Vagina (tissue), 2 donors: ENCODE results near the gene HMSD. TPM values are rescaled to one million over a fixed set of nuclear protein-coding genes. Genes with fewer than 3 reads are reported as not detected.

Source experiments
- DNase-seq, 2 donors: peaks; one replicate each; pipeline ENCODE4 v3.0.0-alpha.2; 2017; ENCODE audit errors: extremely low spot score in 2 of 2
- H3K27ac ChIP-seq: fragments of 200-600 bp; sonication (generic); one replicate; pipeline ENCODE4 v1.5.1; 2019
- H3K27me3 ChIP-seq: fragments of 200-600 bp; sonication (generic); one replicate; pipeline ENCODE4 v1.5.1; 2019
- H3K36me3 ChIP-seq, 2 donors: fragments of 200-600 bp; sonication (generic); one replicate each; pipeline ENCODE4 v1.5.1; 2017 to 2019
- H3K4me1 ChIP-seq: fragments of 200-600 bp; sonication (generic); one replicate; pipeline ENCODE4 v1.5.1; 2019
- H3K4me3 ChIP-seq, 2 donors: fragments of 200-600 bp; sonication (generic); 1 replicate in 1 of 2; 2 replicates in 1 of 2; pipeline ENCODE4 v1.5.1; 2016 to 2019
- H3K9me3 ChIP-seq: fragments of 200-600 bp; sonication (generic); one replicate; pipeline ENCODE4 v1.5.1; 2019
- CTCF ChIP-seq, 3 experiments: fragments of 450-650 bp in 2 of 3; fragments of 200-600 bp in 1 of 3; sonication (generic) in 1 of 3; IDR thresholded peaks; one replicate each; pipeline ENCODE4 v1.5.1; 2017 to 2019; ENCODE audit warnings: antibody characterized with exemption in 3 of 3, mild to moderate bottlenecking in 2 of 3, moderate library complexity in 2 of 3
- POLR2A ChIP-seq, 2 donors: fragments of 450-650 bp; IDR thresholded peaks; one replicate each; pipeline ENCODE4 v1.6.1; 2017; ENCODE audit warnings: antibody characterized with exemption in 2 of 2, mild to moderate bottlenecking in 2 of 2, moderate library complexity in 2 of 2
- POLR2AphosphoS5 ChIP-seq, 2 donors: sonication (generic); formaldehyde crosslinking; IDR thresholded peaks; one replicate each; pipeline ENCODE4 v1.9.0; 2017; ENCODE audit warnings: antibody characterized with exemption in 2 of 2, mild to moderate bottlenecking in 2 of 2, low read depth in 1 of 2; ENCODE audit not compliant: insufficient read depth in 1 of 2
- intact Hi-C: fragments of 100-400 bp; cut with DNase I; formaldehyde crosslinking; loops from one replicate; pipeline ENCODE4 v1.15.1; 2023
- total RNA-seq: library from RNA; depleted of rRNA; stranded (reverse); fragments of >200 nt; gene quantifications from one replicate; pipeline ENCODE4 v1.2.3, GENCODE V29; 2016

Gene HMSD
- total RNA-seq, 1 donor from 2014 or later: not detected

GRCh38 chr18:63956755-63957154 lies 7.7 kb downstream of the HMSD start:
- intact Hi-C loops: no loop called here

GRCh38 chr18:63960891-63961290 lies 11.8 kb downstream of the HMSD start:
- no peaks in the 10 kb centered on the region for H3K9me3 ChIP-seq
- no peak for TF ChIP-seq POLR2A (IDR thresholded peaks at IDR 0.05)
- no peak for TF ChIP-seq POLR2AphosphoS5 (IDR thresholded peaks at IDR 0.05; ENCODE audit: insufficient read depth in 1 of 2, low read depth in 1 of 2)
- no peak for TF ChIP-seq CTCF (IDR thresholded peaks at IDR 0.05)
- H3K27me3 ChIP-seq: no peaks in the 10 kb centered on the region
- no peaks in the 10 kb centered on the region for H3K4me1 ChIP-seq
- H3K4me3 ChIP-seq: no peak overlapping the region
- H3K27ac ChIP-seq: no peak overlapping the region
- H3K36me3 ChIP-seq: no peaks in the 10 kb centered on the region
- no peak for DNase-seq
- intact Hi-C loops: no loop called here

More at GRCh38 chr18:63956755-63957154, 7.7 kb downstream of the HMSD start:
- Histone ChIP-seq H3K27me3 (no peaks in the 10 kb centered on the region), H3K9me3 (no peaks in the 10 kb centered on the region), H3K4me3 (no peak overlapping the region), H3K4me1 (no peaks in the 10 kb centered on the region), H3K27ac (no peak overlapping the region), H3K36me3 (no peaks in the 10 kb centered on the region)
- DNase-seq: no peak
- no peak for TF ChIP-seq POLR2AphosphoS5 (IDR thresholded peaks at IDR 0.05; ENCODE audit: insufficient read depth in 1 of 2, low read depth in 1 of 2)
- TF ChIP-seq CTCF (IDR thresholded peaks at IDR 0.05): no peak
- no peak for TF ChIP-seq POLR2A (IDR thresholded peaks at IDR 0.05)

GRCh38 chr18:63961435-63961980 lies 12.4 kb downstream of the HMSD start:
- Histone ChIP-seq H3K4me3 (no peak overlapping the region), H3K4me1 (no peaks in the 10 kb centered on the region), H3K9me3 (no peaks in the 10 kb centered on the region), H3K27me3 (no peaks in the 10 kb centered on the region), H3K36me3 (no peaks in the 10 kb centered on the region), H3K27ac (no peak overlapping the region)
- no peak for TF ChIP-seq CTCF (IDR thresholded peaks at IDR 0.05)
- TF ChIP-seq POLR2A (IDR thresholded peaks at IDR 0.05): no peak
- intact Hi-C loops: no loop called here
- DNase-seq: no peak

- no peaks in the 10 kb centered on the region for H3K4me1 ChIP-seq
- H3K4me3 ChIP-seq: no peak overlapping the region
- no peaks in the 10 kb centered on the region for H3K27me3 ChIP-seq
- no peak overlapping the region for H3K27ac ChIP-seq
- no peaks in the 10 kb centered on the region for H3K9me3 ChIP-seq
- DNase-seq: no peak
- no peaks in the 10 kb centered on the region for H3K36me3 ChIP-seq
- intact Hi-C loops: no loop called here
- TF ChIP-seq CTCF (IDR thresholded peaks at IDR 0.05) (no peak), POLR2A (IDR thresholded peaks at IDR 0.05) (no peak)
These were observed 13.0 kb downstream of the HMSD start for GRCh38 chr18:63962137-63962536.

- no peaks in the 10 kb centered on the region for H3K4me1 ChIP-seq
- no peak overlapping the region for H3K27ac ChIP-seq
- TF ChIP-seq POLR2AphosphoS5 (IDR thresholded peaks at IDR 0.05; ENCODE audit: insufficient read depth in 1 of 2, low read depth in 1 of 2) (peak in 1 of 2 donors; percentile 7), POLR2A (IDR thresholded peaks at IDR 0.05) (no peak), CTCF (IDR thresholded peaks at IDR 0.05) (peak; percentile 17 to 71 (median 48))
- intact Hi-C loops: no loop called here
- no peaks in the 10 kb centered on the region for H3K36me3 ChIP-seq
- no peak for DNase-seq
- no peak overlapping the region for H3K4me3 ChIP-seq
- no peaks in the 10 kb centered on the region for H3K9me3 ChIP-seq
- H3K27me3 ChIP-seq: no peaks in the 10 kb centered on the region
These were observed 14.6 kb downstream of the HMSD start for GRCh38 chr18:63963615-63964256.
